Amniotic stem cell (primary cell): ENCODE data around the gene CLNK.

ENCODE experiments used
- DNase-seq: peaks from one replicate; lab custom pipeline; 2025; lab: John Stamatoyannopoulos, UW

Gene CLNK

DNA sequence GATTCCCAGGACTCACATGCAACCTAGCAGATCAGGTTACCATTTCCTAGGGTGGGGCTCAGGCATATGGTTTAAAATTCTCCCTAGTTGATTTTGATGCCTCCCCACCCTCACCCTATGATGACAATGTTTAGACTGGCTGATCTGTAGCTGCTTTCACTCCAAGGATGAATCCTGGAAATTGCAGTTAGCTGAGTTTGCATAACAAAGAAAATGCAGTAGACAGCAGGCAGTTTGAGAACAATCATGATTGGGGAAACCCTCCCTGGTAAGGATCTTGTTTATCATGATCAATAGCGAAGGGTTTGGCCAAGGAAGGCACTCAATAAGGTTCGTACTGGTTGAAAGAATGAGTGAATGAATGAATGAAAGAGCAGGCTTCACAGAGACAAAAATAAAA is 229.4 kb downstream of the CLNK start:
- DNase-seq, result no peak

GRCh38 chr4:10454726-10455125 is 229.8 kb downstream of the CLNK start:
- no peak for DNase-seq

GRCh38 chr4:10454121-10454520 is 230.4 kb downstream of the CLNK start:
- DNase-seq, result no peak

- no peak for DNase-seq
These were observed 235.6 kb downstream of the CLNK start for GRCh38 chr4:10448991-10449390.

DNA sequence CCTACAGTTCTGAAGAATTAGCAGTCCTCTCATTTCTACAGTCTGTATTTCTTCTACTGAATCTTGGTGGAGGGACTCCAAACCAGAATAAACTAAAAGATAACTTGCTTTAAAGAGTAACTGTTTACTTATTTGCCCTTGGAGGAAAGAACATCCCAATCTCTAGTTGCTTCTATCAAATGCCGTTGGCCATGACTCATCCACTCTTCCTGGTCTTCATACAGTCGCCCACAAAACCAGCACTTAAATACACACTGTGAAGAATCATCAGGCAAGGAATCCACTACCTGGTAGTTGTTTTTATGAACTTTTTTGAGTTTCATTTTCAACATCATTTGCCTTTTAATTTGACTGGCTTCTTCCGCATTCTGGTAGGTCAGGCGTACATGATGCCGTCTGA is 241.6 kb downstream of the CLNK start:
- DNase-seq, result no peak

GRCh38 chr4:10441512-10441911 is 243.1 kb downstream of the CLNK start:
- DNase-seq, result no peak

- no peak for DNase-seq
These were observed 245.6 kb downstream of the CLNK start for GRCh38 chr4:10438924-10439323.

- DNase-seq, result no peak
These were observed 246.8 kb downstream of the CLNK start for GRCh38 chr4:10437735-10438134.
